MM.1S (cell line): ENCODE results near the gene TARS1.
A peak's percentile ranks its signal among the peaks of the same experiment; 100 is the strongest.
"Not testable (repeated sequence)": the region's sequence is repeated elsewhere in the genome, so short reads cannot be mapped to it uniquely, and the experiment has no call there.

Source experiments
- DNase-seq: peaks from one replicate; pipeline ENCODE4 v3.0.0-alpha.2; 2015
- H2AFZ ChIP-seq: fragments of 300-600 bp; sonication (generic); 2 replicates; pipeline ENCODE4 v1.6.0; 2016; ENCODE audit warnings: antibody characterized with exemption, low read length
- H3F3A ChIP-seq: fragments of 300-600 bp; sonication (generic); 2 replicates; pipeline ENCODE4 v1.6.1; 2016; ENCODE audit warnings: mild to moderate bottlenecking, antibody characterized with exemption, low read length, moderate library complexity, mixed read lengths; ENCODE audit not compliant: insufficient read depth
- H3K27ac ChIP-seq: fragments of 300-600 bp; sonication (generic); 2 replicates; pipeline ENCODE4 v1.5.1; 2016; ENCODE audit warnings: mild to moderate bottlenecking, low read length
- H3K27me3 ChIP-seq: fragments of 300-600 bp; sonication (generic); replicated peaks from 2 replicates; pipeline ENCODE4 v1.6.0; 2016; ENCODE audit warnings: low read length; ENCODE audit not compliant: insufficient read depth
- H3K36me3 ChIP-seq: fragments of 300-600 bp; sonication (generic); replicated peaks from 2 replicates; pipeline ENCODE4 v1.6.1; 2016; ENCODE audit warnings: mild to moderate bottlenecking, low read length, mixed read lengths; ENCODE audit not compliant: insufficient read depth
- H3K4me1 ChIP-seq: fragments of 300-600 bp; sonication (generic); 2 replicates; pipeline ENCODE4 v1.6.1; 2016; ENCODE audit warnings: low read length, mixed read lengths
- H3K4me2 ChIP-seq: fragments of 300-600 bp; sonication (generic); 2 replicates; pipeline ENCODE4 v1.6.0; 2016; ENCODE audit warnings: low read depth, low read length
- H3K4me3 ChIP-seq: fragments of 300-600 bp; sonication (generic); 2 replicates; pipeline ENCODE4 v1.5.1; 2016; ENCODE audit warnings: low read length, mixed read lengths
- H3K79me2 ChIP-seq: fragments of 300-600 bp; sonication (generic); 2 replicates; pipeline ENCODE4 v1.6.1; 2016; ENCODE audit warnings: mixed run types, low read length, mixed read lengths
- H3K9ac ChIP-seq: fragments of 300-600 bp; sonication (generic); 2 replicates; pipeline ENCODE4 v1.6.1; 2016; ENCODE audit warnings: low read length, mixed read lengths
- H3K9me2 ChIP-seq: fragments of 300-600 bp; sonication (generic); replicated peaks from 2 replicates; pipeline ENCODE4 v1.6.1; 2016; ENCODE audit warnings: mild to moderate bottlenecking, low read length, mixed read lengths; ENCODE audit not compliant: insufficient read depth
- H3K9me3 ChIP-seq: fragments of 300-600 bp; sonication (generic); replicated peaks from 2 replicates; pipeline ENCODE4 v1.6.1; 2016; ENCODE audit warnings: mild to moderate bottlenecking, low read length, mixed read lengths; ENCODE audit not compliant: insufficient read depth
- H4K20me1 ChIP-seq: fragments of 300-600 bp; sonication (generic); 2 replicates; pipeline ENCODE4 v1.6.1; 2016; ENCODE audit warnings: mild to moderate bottlenecking, low read length, moderate library complexity, mixed read lengths; ENCODE audit not compliant: insufficient read depth
- EZH2 ChIP-seq: fragments of 300-600 bp; sonication (generic); optimal IDR thresholded peaks from 2 replicates; pipeline ENCODE3; 2017; ENCODE audit warnings: low read depth, mild to moderate bottlenecking, antibody characterized with exemption, low read length, mixed read lengths
- EZH2phosphoT487 ChIP-seq: fragments of 300-600 bp; sonication (generic); IDR thresholded peaks from 2 replicates; pipeline ENCODE4 v1.6.1; 2018; ENCODE audit warnings: antibody characterized with exemption, low read length
- TF ChIP-seq, protein P1 (sequence below): fragments of 300-600 bp; sonication (generic); IDR thresholded peaks from 2 replicates; pipeline ENCODE4 v1.5.1; 2016; ENCODE audit warnings: antibody characterized with exemption, low read length, mixed read lengths

Gene TARS1

DNA sequence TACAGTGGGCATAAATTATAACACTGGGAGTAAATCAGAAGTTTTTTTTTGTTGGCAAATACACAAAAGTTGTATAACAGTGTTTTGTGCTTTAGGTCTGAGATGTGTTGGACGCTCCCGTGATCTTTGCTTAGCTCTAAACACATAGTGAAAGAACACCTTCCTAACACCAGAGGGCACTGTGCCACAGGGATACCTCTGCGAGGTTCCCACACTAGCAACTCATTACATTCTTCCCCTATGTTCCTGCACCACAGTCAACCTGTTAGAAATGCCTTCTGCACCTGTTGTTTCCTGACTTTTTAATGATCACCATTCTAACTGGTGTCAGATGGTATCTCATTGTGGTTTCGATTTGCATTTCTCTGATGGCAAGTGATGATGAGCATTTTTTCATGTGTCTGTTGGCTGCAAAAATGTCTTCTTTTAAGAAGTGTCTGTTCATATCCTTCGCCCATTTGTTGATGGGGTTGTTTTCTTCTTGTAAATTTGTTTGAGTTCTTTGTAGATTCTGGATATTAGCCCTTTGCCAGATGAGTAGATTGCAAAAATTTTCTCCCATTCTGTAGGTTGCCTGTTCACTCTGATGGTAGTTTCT, 4.8 kb upstream of the TARS1 start:
- H3K9ac ChIP-seq, H2AFZ ChIP-seq, H3K27me3 ChIP-seq, H3K36me3 ChIP-seq, H3K9me3 ChIP-seq, H3F3A ChIP-seq, H3K9me2 ChIP-seq, H3K4me1 ChIP-seq, H4K20me1 ChIP-seq, H3K4me3 ChIP-seq, H3K27ac ChIP-seq: not testable (repeated sequence)
- TF ChIP-seq, protein P1, sequence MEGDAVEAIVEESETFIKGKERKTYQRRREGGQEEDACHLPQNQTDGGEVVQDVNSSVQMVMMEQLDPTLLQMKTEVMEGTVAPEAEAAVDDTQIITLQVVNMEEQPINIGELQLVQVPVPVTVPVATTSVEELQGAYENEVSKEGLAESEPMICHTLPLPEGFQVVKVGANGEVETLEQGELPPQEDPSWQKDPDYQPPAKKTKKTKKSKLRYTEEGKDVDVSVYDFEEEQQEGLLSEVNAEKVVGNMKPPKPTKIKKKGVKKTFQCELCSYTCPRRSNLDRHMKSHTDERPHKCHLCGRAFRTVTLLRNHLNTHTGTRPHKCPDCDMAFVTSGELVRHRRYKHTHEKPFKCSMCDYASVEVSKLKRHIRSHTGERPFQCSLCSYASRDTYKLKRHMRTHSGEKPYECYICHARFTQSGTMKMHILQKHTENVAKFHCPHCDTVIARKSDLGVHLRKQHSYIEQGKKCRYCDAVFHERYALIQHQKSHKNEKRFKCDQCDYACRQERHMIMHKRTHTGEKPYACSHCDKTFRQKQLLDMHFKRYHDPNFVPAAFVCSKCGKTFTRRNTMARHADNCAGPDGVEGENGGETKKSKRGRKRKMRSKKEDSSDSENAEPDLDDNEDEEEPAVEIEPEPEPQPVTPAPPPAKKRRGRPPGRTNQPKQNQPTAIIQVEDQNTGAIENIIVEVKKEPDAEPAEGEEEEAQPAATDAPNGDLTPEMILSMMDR = peak; percentile 71
- DNase-seq = peak; percentile 92
- Histone ChIP-seq H3K79me2 (peaks cover 19% of the 10 kb centered on the region), H3K4me2 (peak overlapping the region; percentile 49; the same call in 1 of the 2 replicates)

DNA sequence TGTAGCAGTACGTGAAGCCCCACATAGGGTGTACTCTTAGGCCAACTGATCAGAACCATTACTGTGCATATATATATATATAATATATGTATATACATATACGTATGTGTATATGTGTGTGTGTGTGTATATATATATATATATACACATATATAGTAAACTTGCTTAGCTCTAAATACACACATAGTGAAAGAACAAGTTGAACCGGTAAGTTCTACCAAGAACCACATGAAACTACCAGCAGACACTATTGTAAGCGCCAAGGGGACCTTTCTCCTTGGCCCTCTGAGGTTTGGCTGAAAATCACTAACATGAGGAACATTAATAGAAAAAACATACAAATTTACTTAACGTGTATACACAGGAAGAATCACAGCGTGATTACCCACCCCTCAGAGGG, 1.8 kb upstream of the TARS1 start:
- peaks cover 14% of the 10 kb centered on the region for H3F3A ChIP-seq
- TF ChIP-seq EZH2 (no peak), EZH2phosphoT487 (no peak)
- TF ChIP-seq, protein P1 = no peak
- H3K9me2 ChIP-seq = no peaks in the 10 kb centered on the region
- H3K27me3 ChIP-seq = no peaks in the 10 kb centered on the region
- no peak for DNase-seq
- peaks cover 7% of the 10 kb centered on the region for H4K20me1 ChIP-seq
- H3K4me2 ChIP-seq = peak overlapping the region; percentile 71; the same call in 1 of the 2 replicates
- H3K9ac ChIP-seq = no peak overlapping the region
- H3K27ac ChIP-seq = no peak overlapping the region
- H3K36me3 ChIP-seq = no peaks in the 10 kb centered on the region
- peaks cover 48% of the 10 kb centered on the region for H3K79me2 ChIP-seq
- no peaks in the 10 kb centered on the region for H3K9me3 ChIP-seq
- no peak overlapping the region for H2AFZ ChIP-seq
- peaks cover 19% of the 10 kb centered on the region for H3K4me1 ChIP-seq
- no peak overlapping the region; the same call in 1 of the 2 replicates for H3K4me3 ChIP-seq

DNA sequence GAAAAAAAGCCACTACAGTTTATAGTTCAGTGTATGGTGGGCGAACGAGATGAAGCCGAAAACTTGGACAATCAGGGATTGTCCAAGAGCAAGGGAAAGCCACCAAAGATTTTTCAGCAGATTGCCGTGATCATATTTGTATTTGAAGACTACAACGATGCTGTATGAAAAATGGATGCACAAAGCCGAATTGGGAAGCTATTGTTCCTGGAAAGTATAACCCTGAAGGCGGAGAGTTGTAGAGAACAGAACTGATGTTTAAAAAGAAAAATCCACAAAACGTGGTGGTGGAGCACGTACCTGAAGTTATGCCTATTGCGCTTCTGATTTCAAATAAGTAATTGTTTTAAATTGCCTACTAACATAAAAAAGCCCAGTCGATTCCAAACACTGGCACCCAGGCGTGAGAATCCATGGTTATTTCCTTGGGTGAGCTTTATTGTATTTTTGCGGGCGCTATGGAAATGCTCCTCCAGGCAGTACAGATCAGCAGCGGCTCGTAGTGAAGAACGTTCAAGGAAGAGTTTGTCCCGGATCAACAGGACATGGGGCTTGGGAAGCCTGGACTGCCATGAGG, 772 bp upstream of the TARS1 start:
- Histone ChIP-seq H3F3A (peaks cover 14% of the 10 kb centered on the region), H3K4me2 (peak overlapping the region; percentile 71), H4K20me1 (peaks cover 15% of the 10 kb centered on the region), H3K4me1 (peaks cover 24% of the 10 kb centered on the region), H2AFZ (peak overlapping the region; percentile 78), H3K9me3 (no peaks in the 10 kb centered on the region), H3K9ac (peak overlapping the region; percentile 77), H3K36me3 (no peaks in the 10 kb centered on the region; the same call in 1 of the 2 replicates), H3K79me2 (peaks cover 58% of the 10 kb centered on the region), H3K27ac (peak overlapping the region; percentile 82; the same call in 1 of the 2 replicates), H3K4me3 (peak overlapping the region; percentile 85), H3K27me3 (no peaks in the 10 kb centered on the region), H3K9me2 (no peaks in the 10 kb centered on the region)
- TF ChIP-seq EZH2 = no peak
- TF ChIP-seq EZH2phosphoT487 = no peak
- TF ChIP-seq, protein P1 = no peak
- DNase-seq = no peak
